Mucosa of descending colon (tissue), 3 donors: ENCODE results near the gene KCP. TPM values are rescaled to one million over a fixed set of nuclear protein-coding genes. Genes with fewer than 3 reads are reported as not detected.

Experiments
- ATAC-seq: fragments of 200-7000 bp; cut with Tn5 transposase; one replicate; pipeline ENCODE4 v1.9.1; 2020; ENCODE audit warnings: mild to moderate bottlenecking, moderate library complexity
- DNase-seq, 3 donors: peaks; one replicate each; pipeline ENCODE4 v3.0.0-alpha.2; 2020
- H3K36me3 ChIP-seq: fragments of 200-600 bp; one replicate; pipeline ENCODE4 v1.8.0; 2021; ENCODE audit warnings: low read depth, mild to moderate bottlenecking
- H3K4me1 ChIP-seq: fragments of 200-600 bp; one replicate; pipeline ENCODE4 v1.8.0; 2021; ENCODE audit warnings: low read depth, mild to moderate bottlenecking
- H3K4me3 ChIP-seq: fragments of 200-600 bp; one replicate; pipeline ENCODE4 v1.8.0; 2021; ENCODE audit warnings: mild to moderate bottlenecking
- H3K9me3 ChIP-seq: fragments of 200-600 bp; one replicate; pipeline ENCODE4 v1.8.0; 2021; ENCODE audit warnings: mild to moderate bottlenecking
- intact Hi-C, 2 donors: fragments of 100-400 bp; cut with DNase I in 1 of 2; cut with micrococcal nuclease in 1 of 2; formaldehyde crosslinking; loops; one replicate each; pipeline versions ENCODE4 v1.11.0 to v1.11.1; 2022; cut with DNase I, micrococcal nuclease
- total RNA-seq, 3 donors: library from RNA; stranded (reverse); fragmentation: NEBNext Ultra II Directional in 2 of 3; extraction: Animal tissue kit (Norgen Biotek cat#: 25700) in 2 of 3; gene quantifications; one replicate each; pipeline versions ENCODE4 v1.2.1 to v1.2.4, GENCODE V29; 2021 to 2023
- TF ChIP-seq, protein P1 (sequence below): fragments of 200-600 bp; IDR thresholded peaks from one replicate; pipeline ENCODE4 v1.8.0; 2022; ENCODE audit warnings: antibody characterized with exemption, mild to moderate bottlenecking
- donor health status: DM: no; HTN: no; CAD: no; lungs with moderate emphysema.
- donor health status: DM: no; HTN: no; CAD: no.
- donor health status: DM: no; HTN: yes; CAD: no.

The KCP gene
- total RNA-seq, 3 donors from 2014 or later: 0.47 to 1.7 (median 1.4) TPM

DNA sequence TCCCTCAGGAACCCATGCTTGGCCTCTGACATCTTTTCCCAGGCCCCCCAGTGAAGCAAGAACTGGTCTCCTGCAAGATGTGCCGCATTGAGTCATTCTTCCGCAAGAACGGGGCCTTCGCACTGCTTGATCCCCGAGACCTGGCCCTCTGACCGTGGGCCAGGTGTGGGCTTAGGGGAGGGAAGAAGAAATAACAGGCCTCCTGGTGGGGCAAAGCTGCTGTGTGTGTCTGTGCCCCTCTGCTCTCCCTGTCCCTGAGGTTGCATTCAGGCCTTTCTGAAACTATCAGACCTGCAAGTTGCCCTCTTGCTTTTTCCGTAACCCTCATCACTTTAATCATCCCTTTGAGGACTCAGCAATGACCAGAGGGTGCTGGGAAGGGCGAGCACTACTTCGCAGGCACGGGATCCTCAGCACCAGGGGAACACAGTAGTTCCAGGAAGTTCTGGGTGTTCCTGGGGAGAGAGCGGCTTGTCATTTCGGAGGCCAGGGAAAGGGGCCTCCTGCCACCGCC lies 41.8 kb downstream of the KCP start:
- H3K4me3 ChIP-seq: no peak overlapping the region

DNA sequence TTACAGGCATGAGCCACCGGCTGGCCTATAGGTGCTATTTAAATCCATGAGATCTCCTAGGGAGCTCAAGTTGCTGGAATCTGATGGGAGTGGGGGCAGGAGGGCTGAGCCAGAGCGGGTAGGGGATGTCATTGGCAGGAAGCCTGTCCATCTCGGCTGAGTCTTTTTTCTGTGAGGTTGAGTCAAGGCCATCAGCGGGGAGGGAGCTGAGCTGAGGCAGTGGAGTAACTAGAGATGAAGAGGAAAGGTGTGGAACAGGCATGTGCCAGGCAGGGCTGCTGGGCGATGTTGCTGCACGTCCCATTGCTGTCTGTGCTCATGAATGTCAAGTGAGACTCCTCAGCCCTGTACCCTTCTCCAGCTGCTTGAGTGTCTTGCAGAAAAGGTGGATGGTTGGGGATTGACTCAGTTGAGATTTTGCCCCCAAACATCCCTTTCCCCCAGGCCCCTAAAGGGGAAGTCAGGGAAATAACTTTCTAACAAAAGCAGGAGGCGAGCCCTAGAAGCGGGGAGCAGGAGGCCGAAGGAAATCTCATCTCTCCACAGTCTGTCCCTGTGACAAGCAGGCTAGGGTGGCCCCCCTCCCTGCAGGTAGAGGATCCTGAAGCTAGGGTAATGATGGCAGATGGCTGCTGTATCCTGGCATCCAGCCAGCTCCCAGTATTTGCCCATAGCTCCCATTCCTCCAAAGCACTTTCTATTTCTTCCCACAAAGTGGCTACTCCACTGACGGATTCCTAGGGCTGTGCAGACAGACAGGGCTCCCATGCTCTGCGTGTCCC lies 42.5 kb downstream of the KCP start:
- Histone ChIP-seq H3K36me3 (no peaks in the 10 kb centered on the region), H3K4me1 (peaks cover 25% of the 10 kb centered on the region), H3K4me3 (no peak overlapping the region), H3K9me3 (no peaks in the 10 kb centered on the region)
- intact Hi-C loops: no loop called here
- TF ChIP-seq, protein P1, sequence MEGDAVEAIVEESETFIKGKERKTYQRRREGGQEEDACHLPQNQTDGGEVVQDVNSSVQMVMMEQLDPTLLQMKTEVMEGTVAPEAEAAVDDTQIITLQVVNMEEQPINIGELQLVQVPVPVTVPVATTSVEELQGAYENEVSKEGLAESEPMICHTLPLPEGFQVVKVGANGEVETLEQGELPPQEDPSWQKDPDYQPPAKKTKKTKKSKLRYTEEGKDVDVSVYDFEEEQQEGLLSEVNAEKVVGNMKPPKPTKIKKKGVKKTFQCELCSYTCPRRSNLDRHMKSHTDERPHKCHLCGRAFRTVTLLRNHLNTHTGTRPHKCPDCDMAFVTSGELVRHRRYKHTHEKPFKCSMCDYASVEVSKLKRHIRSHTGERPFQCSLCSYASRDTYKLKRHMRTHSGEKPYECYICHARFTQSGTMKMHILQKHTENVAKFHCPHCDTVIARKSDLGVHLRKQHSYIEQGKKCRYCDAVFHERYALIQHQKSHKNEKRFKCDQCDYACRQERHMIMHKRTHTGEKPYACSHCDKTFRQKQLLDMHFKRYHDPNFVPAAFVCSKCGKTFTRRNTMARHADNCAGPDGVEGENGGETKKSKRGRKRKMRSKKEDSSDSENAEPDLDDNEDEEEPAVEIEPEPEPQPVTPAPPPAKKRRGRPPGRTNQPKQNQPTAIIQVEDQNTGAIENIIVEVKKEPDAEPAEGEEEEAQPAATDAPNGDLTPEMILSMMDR: no peak
- ATAC-seq (peak; percentile 11), DNase-seq (peak in 2 of 3 donors; percentile 55)

More for the DNA sequence above, 41.8 kb downstream of the KCP start:
- peaks cover 22% of the 10 kb centered on the region for H3K4me1 ChIP-seq
- no peak for DNase-seq
- TF ChIP-seq, protein P1: no peak
- peak; percentile 44 for ATAC-seq
- no peaks in the 10 kb centered on the region for H3K9me3 ChIP-seq
- intact Hi-C loops: no loop called here
- H3K36me3 ChIP-seq: no peaks in the 10 kb centered on the region

DNA sequence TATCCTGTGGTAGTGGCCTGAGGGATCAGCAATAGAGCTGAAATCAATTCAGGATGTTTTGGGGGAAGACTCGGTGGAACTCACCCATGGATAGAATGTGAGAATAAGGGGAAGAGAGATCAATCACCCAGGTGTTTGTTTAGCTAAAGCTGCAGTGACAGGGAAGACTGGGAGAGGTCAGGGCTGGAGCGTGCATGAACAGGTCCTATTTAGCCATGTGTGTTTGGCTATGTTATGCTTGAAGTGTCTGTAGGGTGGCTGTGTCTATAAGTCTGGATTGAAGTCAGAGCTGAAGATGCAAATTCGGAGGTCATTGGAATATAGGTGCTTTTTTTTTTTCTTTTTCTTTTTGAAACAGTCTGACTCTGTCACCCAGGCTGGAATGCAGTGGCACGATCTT lies 43.3 kb downstream of the KCP start:
- peaks cover 26% of the 10 kb centered on the region for H3K4me1 ChIP-seq
- no peaks in the 10 kb centered on the region for H3K36me3 ChIP-seq
- TF ChIP-seq, protein P1: no peak
- ATAC-seq (no peak), DNase-seq (no peak)
- H3K9me3 ChIP-seq: no peaks in the 10 kb centered on the region
- no peak overlapping the region for H3K4me3 ChIP-seq
- intact Hi-C loops: no loop called here

DNA sequence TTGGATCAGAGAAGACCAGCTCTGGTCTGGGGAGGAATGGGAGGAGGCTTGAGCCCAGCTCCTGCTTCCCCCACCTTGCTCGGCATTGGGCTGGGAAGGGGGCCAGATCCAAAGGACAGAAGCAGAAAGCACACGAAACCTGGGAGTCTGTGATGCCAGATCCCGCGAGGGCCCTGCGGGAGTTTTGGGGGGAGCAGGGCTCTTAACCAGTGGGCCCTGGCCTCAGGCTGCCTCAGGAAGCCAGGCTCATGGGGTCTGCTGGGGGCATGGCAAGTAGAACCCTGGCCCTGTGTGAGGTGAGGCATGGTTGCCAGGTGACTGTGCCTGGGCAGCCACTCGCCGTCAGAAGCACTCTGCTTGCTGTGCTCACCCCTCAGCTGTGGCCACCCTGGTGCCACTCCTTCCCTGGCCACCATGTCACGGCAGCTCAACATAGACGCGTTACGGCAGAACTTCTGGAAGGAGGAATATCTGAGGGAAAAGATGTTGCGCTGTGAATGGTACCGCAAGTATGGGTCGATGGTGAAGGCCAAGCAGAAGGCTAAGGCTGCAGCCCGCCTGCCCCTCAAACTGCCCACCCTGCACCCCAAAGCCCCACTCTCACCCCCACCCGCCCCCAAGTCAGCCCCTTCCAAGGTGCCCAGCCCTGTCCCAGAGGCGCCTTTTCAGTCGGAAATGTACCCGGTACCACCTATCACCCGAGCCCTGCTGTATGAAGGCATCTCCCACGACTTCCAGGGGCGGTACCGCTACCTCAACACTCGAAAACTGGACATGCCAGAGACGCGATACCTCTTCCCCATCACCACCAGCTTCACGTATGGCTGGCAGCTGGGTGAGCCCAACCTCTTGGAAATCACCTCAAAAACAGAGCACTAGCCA lies 44.3 kb downstream of the KCP start:
- no peaks in the 10 kb centered on the region for H3K36me3 ChIP-seq
- no peaks in the 10 kb centered on the region for H3K9me3 ChIP-seq
- ATAC-seq: no peak
- no peak overlapping the region for H3K4me3 ChIP-seq
- TF ChIP-seq, protein P1: no peak
- no peak for DNase-seq
- intact Hi-C loops: no loop called here
- H3K4me1 ChIP-seq: peaks cover 29% of the 10 kb centered on the region

DNA sequence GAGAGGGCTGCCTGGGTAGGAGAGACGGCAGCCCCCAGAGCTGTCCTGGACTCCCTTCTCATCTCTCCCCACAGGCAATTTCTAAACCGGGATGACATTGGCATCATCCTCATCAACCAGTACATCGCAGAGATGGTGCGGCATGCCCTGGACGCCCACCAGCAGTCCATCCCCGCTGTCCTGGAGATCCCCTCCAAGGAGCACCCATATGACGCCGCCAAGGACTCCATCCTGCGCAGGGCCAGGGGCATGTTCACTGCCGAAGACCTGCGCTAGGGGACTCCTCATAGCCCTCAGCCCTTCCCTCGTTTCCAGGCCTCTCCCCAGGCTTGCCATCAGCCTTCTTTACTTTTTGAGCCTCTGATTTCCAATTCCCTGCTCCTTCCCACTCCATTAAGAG lies 45.2 kb downstream of the KCP start:
- Histone ChIP-seq H3K4me1 (peaks cover 29% of the 10 kb centered on the region), H3K9me3 (no peaks in the 10 kb centered on the region)
- TF ChIP-seq, protein P1: no peak

More for the DNA sequence above, 45.2 kb downstream of the KCP start:
- DNase-seq: no peak
- ATAC-seq: no peak
- intact Hi-C loops: no loop called here
- H3K36me3 ChIP-seq: no peaks in the 10 kb centered on the region
- no peak overlapping the region for H3K4me3 ChIP-seq
